HEK293 (cell line): ENCODE measurements around the gene MITF.

Experiments
- CTCF ChIA-PET: fragments of 350-600 bp; formaldehyde crosslinking; extraction: SDS; loops from one replicate; lab custom pipeline; 2021; ENCODE audit warnings: antibody characterized with exemption; lab: Yijun Ruan, JAX
- POLR2A ChIA-PET: fragments of 300-600 bp; formaldehyde crosslinking; extraction: SDS; loops from one replicate; lab custom pipeline; 2020; ENCODE audit warnings: antibody characterized with exemption, inconsistent platforms; lab: Yijun Ruan, JAX
- H3K27ac ChIP-seq: fragments of 200-500 bp; sonication (Bioruptor generic); 2 replicates; pipeline ENCODE4 v1.5.1; 2014; ENCODE audit warnings: low read depth, low read length, control low read depth, inconsistent platforms; ENCODE audit errors: extremely low read depth
- H3K36me3 ChIP-seq, 2 experiments: fragments of 200-500 bp in 1 of 2; sonication (Bioruptor generic) in 1 of 2; 1 replicate in 1 of 2; 2 replicates in 1 of 2; pipeline ENCODE4 v1.5.1; 2014 to 2017; ENCODE audit warnings: inconsistent platforms in 2 of 2, low read length in 2 of 2; ENCODE audit not compliant: control insufficient read depth in 2 of 2, insufficient read depth in 1 of 2
- H3K4me1 ChIP-seq: fragments of 200-500 bp; sonication (Bioruptor generic); 2 replicates; pipeline ENCODE4 v1.5.1; 2014; ENCODE audit warnings: mild to moderate bottlenecking, low read length, inconsistent platforms; ENCODE audit not compliant: control insufficient read depth, insufficient read depth
- H3K4me3 ChIP-seq: 2 replicates; pipeline ENCODE4 v1.5.1; 2011; ENCODE audit warnings: low read depth, mild to moderate bottlenecking, control low read depth, low read length, moderate library complexity
- H3K9me3 ChIP-seq: fragments of 200-500 bp; sonication (Bioruptor generic); 2 replicates; pipeline ENCODE4 v1.5.1; 2014; ENCODE audit warnings: low read depth, low read length, inconsistent platforms; ENCODE audit not compliant: control insufficient read depth, insufficient read depth
- ZBTB7A ChIP-seq: fragments of 450-650 bp; formaldehyde crosslinking; IDR thresholded peaks from 2 replicates; pipeline ENCODE4 v1.5.1; 2016; ENCODE audit warnings: low read depth, missing biosample characterization, missing genetic modification characterization
- ZNF174 ChIP-seq: fragments of 450-650 bp; formaldehyde crosslinking; IDR thresholded peaks from 2 replicates; pipeline ENCODE4 v1.5.0; 2017; ENCODE audit warnings: missing biosample characterization, mild to moderate bottlenecking, missing genetic modification characterization
- ZNF302 ChIP-seq: fragments of 450-650 bp; formaldehyde crosslinking; IDR thresholded peaks from 2 replicates; pipeline ENCODE4 v1.5.1; 2016; ENCODE audit warnings: missing biosample characterization, missing genetic modification characterization, low read depth
- ZNF366 ChIP-seq: fragments of 450-650 bp; formaldehyde crosslinking; conservative IDR thresholded peaks from 2 replicates; pipeline ENCODE4 v1.5.1; 2016; ENCODE audit warnings: missing biosample characterization, missing genetic modification characterization
- ZNF433 ChIP-seq: fragments of 450-650 bp; formaldehyde crosslinking; IDR thresholded peaks from 2 replicates; pipeline ENCODE4 v1.5.1; 2016; ENCODE audit warnings: missing biosample characterization, missing genetic modification characterization, low read depth
- ZNF544 ChIP-seq: fragments of 450-650 bp; formaldehyde crosslinking; IDR thresholded peaks from 2 replicates; pipeline ENCODE4 v1.5.0; 2017; ENCODE audit warnings: missing biosample characterization, missing genetic modification characterization
- ZNF76 ChIP-seq: fragments of 450-650 bp; formaldehyde crosslinking; IDR thresholded peaks from 2 replicates; pipeline ENCODE4; 2016; ENCODE audit warnings: low read depth, missing biosample characterization, missing genetic modification characterization, borderline replicate concordance
- ZNF777 ChIP-seq: fragments of 450-650 bp; formaldehyde crosslinking; IDR thresholded peaks from 2 replicates; pipeline ENCODE4 v1.5.1; 2017; ENCODE audit warnings: missing biosample characterization, missing genetic modification characterization, borderline replicate concordance
- ZNF837 ChIP-seq: fragments of 450-650 bp; formaldehyde crosslinking; IDR thresholded peaks from 2 replicates; pipeline ENCODE4 v1.5.1; 2016; ENCODE audit warnings: missing biosample characterization, missing genetic modification characterization
- ZSCAN23 ChIP-seq: fragments of 450-650 bp; formaldehyde crosslinking; IDR thresholded peaks from 2 replicates; pipeline ENCODE4 v1.5.1; 2016; ENCODE audit warnings: missing biosample characterization, missing genetic modification characterization
- TF ChIP-seq, protein P1 (sequence below): fragments of 450-650 bp; formaldehyde crosslinking; IDR thresholded peaks from 2 replicates; pipeline ENCODE4 v1.5.1; 2016; ENCODE audit warnings: missing biosample characterization, missing genetic modification characterization
- TF ChIP-seq, protein P2 (sequence below): fragments of 450-650 bp; formaldehyde crosslinking; optimal IDR thresholded peaks from 2 replicates; pipeline ENCODE3; 2016; ENCODE audit warnings: missing biosample characterization, mild to moderate bottlenecking, missing genetic modification characterization
- TF ChIP-seq, protein P3 (sequence below): fragments of 450-650 bp; formaldehyde crosslinking; IDR thresholded peaks from 2 replicates; pipeline ENCODE4 v1.5.1; 2017; ENCODE audit warnings: missing biosample characterization, mild to moderate bottlenecking, missing genetic modification characterization, moderate library complexity
- TF ChIP-seq, protein P4 (sequence below): fragments of 450-650 bp; IDR thresholded peaks from 2 replicates; pipeline ENCODE4 v1.5.1; 2018; ENCODE audit warnings: missing biosample characterization, missing genetic modification characterization
- TF ChIP-seq, protein P5 (sequence below): fragments of 450-650 bp; formaldehyde crosslinking; IDR thresholded peaks from 2 replicates; pipeline ENCODE4 v1.5.1; 2017; ENCODE audit warnings: missing biosample characterization, missing genetic modification characterization

The MITF gene

DNA sequence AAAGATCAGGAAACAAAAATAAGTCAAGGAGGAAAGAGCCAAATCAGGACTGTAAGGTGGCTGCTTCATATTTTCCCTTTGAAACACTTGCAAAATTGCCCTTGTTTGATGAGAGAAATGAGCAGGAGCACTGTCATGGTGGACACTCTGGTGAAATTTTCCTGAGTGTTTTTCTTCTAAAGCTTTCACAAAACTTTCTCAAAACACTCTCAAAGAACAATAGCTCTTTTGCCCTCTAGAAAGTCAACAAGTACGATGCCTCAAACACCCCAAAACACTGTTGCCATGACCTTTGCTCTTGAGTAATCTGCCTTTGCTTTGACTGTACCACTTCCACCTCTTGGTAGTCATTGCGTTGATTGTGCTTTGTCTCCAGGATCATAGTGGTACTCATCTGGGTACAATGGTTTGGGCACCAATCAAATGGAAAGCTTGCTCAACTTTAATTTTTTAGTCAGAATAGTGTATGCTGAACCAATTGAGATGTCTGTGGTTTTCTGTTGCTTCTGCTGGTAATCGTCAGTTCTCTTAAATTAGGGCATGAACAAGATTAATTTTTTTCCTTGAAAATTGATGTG lies 13.2 kb upstream of the MITF start (continued):
- TF ChIP-seq, protein P1, sequence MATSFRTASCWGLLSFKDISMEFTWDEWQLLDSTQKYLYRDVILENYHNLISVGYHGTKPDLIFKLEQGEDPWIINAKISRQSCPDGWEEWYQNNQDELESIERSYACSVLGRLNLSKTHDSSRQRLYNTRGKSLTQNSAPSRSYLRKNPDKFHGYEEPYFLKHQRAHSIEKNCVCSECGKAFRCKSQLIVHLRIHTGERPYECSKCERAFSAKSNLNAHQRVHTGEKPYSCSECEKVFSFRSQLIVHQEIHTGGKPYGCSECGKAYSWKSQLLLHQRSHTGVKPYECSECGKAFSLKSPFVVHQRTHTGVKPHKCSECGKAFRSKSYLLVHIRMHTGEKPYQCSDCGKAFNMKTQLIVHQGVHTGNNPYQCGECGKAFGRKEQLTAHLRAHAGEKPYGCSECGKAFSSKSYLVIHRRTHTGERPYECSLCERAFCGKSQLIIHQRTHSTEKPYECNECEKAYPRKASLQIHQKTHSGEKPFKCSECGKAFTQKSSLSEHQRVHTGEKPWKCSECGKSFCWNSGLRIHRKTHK (tag by site-specific recombination): no peak
- no peak for TF ChIP-seq ZNF76 (tag by site-specific recombination)
- TF ChIP-seq ZBTB7A (tag by site-specific recombination): no peak
- TF ChIP-seq ZNF302 (tag by site-specific recombination): no peak
- TF ChIP-seq ZSCAN23 (tag by site-specific recombination): no peak
- no peak for TF ChIP-seq ZNF174 (tag by site-specific recombination)

DNA sequence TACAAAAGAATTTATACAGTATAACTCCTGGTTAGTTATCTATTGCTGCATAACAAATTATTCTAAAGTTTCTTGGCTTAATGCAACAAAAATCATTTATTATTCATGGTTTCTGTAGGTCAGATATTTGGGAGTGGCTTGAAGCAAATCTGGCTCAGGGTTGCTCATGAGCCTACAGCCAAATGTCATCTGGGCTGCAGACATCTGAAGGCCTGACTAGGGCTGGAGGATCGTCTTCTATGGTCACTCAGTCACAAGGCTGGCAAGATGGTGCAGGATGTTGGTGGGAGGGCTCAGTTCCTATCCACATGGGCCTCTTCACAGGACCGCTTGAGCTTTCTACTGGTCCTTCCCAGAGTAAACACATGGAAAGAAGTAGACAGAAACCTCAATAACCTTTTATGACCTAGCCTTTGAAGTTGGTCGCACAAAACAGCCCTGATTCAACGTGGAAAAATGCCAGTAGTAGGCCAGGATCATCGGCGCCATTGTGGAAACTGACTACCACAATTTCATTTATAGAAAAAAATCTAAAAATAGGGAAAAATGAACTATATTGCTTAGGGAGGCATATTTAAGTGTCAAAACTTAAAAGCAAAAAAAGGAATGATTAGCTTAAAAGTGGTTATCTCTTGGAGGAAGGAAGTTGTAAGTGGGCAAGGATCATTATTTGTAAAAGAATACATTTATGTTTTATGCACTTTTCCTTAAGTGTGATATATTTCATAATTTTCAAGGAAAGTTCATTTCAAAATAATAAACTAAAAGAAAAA lies 9.9 kb upstream of the MITF start:
- Histone ChIP-seq H3K9me3 (no peaks in the 10 kb centered on the region), H3K4me3 (no peak overlapping the region), H3K4me1 (no peaks in the 10 kb centered on the region), H3K27ac (no peak overlapping the region), H3K36me3 (no peaks in the 10 kb centered on the region)
- ChIA-PET POLR2A (interaction anchor here (1.0 kb wide), 1 partner anchor 10 kb away, joined by 3 read pairs; the partner anchor contains the start of gene MITF), CTCF (interaction anchor here (0.6 kb wide), 1 partner anchor 111 kb away, joined by 3 read pairs; no protein-coding TSS in a partner anchor)
- TF ChIP-seq, protein P2, sequence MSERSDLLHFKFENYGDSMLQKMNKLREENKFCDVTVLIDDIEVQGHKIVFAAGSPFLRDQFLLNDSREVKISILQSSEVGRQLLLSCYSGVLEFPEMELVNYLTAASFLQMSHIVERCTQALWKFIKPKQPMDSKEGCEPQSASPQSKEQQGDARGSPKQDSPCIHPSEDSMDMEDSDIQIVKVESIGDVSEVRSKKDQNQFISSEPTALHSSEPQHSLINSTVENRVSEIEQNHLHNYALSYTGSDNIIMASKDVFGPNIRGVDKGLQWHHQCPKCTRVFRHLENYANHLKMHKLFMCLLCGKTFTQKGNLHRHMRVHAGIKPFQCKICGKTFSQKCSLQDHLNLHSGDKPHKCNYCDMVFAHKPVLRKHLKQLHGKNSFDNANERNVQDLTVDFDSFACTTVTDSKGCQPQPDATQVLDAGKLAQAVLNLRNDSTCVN: no peak
- no peak for TF ChIP-seq ZNF366 (tag by site-specific recombination)
- no peak for TF ChIP-seq ZNF777 (tag by site-specific recombination)
- TF ChIP-seq, protein P3, sequence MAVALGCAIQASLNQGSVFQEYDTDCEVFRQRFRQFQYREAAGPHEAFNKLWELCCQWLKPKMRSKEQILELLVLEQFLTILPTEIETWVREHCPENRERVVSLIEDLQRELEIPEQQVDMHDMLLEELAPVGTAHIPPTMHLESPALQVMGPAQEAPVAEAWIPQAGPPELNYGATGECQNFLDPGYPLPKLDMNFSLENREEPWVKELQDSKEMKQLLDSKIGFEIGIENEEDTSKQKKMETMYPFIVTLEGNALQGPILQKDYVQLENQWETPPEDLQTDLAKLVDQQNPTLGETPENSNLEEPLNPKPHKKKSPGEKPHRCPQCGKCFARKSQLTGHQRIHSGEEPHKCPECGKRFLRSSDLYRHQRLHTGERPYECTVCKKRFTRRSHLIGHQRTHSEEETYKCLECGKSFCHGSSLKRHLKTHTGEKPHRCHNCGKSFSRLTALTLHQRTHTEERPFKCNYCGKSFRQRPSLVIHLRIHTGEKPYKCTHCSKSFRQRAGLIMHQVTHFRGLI (tag by site-specific recombination): no peak
- no peak for TF ChIP-seq ZNF544 (tag by site-specific recombination)
- TF ChIP-seq ZNF837 (tag by site-specific recombination): no peak
- TF ChIP-seq ZNF433 (tag by site-specific recombination): no peak
- TF ChIP-seq, protein P4, sequence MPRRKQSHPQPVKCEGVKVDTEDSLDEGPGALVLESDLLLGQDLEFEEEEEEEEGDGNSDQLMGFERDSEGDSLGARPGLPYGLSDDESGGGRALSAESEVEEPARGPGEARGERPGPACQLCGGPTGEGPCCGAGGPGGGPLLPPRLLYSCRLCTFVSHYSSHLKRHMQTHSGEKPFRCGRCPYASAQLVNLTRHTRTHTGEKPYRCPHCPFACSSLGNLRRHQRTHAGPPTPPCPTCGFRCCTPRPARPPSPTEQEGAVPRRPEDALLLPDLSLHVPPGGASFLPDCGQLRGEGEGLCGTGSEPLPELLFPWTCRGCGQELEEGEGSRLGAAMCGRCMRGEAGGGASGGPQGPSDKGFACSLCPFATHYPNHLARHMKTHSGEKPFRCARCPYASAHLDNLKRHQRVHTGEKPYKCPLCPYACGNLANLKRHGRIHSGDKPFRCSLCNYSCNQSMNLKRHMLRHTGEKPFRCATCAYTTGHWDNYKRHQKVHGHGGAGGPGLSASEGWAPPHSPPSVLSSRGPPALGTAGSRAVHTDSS (tag by site-specific recombination): no peak
- TF ChIP-seq, protein P5, sequence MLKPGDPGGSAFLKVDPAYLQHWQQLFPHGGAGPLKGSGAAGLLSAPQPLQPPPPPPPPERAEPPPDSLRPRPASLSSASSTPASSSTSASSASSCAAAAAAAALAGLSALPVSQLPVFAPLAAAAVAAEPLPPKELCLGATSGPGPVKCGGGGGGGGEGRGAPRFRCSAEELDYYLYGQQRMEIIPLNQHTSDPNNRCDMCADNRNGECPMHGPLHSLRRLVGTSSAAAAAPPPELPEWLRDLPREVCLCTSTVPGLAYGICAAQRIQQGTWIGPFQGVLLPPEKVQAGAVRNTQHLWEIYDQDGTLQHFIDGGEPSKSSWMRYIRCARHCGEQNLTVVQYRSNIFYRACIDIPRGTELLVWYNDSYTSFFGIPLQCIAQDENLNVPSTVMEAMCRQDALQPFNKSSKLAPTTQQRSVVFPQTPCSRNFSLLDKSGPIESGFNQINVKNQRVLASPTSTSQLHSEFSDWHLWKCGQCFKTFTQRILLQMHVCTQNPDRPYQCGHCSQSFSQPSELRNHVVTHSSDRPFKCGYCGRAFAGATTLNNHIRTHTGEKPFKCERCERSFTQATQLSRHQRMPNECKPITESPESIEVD (tag by site-specific recombination): no peak
